ENCODE data around the gene CMTM5. TPM values are rescaled to one million over a fixed set of nuclear protein-coding genes. Genes with fewer than 3 reads are reported as not detected.
A peak's percentile ranks its signal among the peaks of the same experiment; 100 is the strongest.

Gene CMTM5
- total RNA-seq, 4 donors from 2014 or later: 1.5 TPM; not detected in 3

GRCh38 chr14:23353433-23353780, 23.4 kb upstream of the CMTM5 start:
- no peaks in the 10 kb centered on the region for H3K27me3 ChIP-seq

GRCh38 chr14:23354990-23355389, 21.9 kb upstream of the CMTM5 start:
- 85 to 89% methylated on average over 6 of the region's 6 CpGs for WGBS, 2 donors
- no peak overlapping the region for H3K27ac ChIP-seq

More at GRCh38 chr14:23353433-23353780, 23.4 kb upstream of the CMTM5 start:
- intact Hi-C loops (cut with DNase I): no loop called here
- H3K9me3 ChIP-seq: no peaks in the 10 kb centered on the region
- 71 to 77% methylated on average over 5 of the region's 5 CpGs for WGBS, 2 donors
- H3K4me3 ChIP-seq (replicated peaks in 1 of 3): no peak overlapping the region
- H3K36me3 ChIP-seq: no peaks in the 10 kb centered on the region
- H3K27ac ChIP-seq: peak overlapping the region in 1 of 3 donors; percentile 21
- H3K4me1 ChIP-seq: peaks cover 0 to 12% of the 10 kb centered on the region in 2 donors
- TF ChIP-seq POLR2A (IDR thresholded peaks at IDR 0.05): no peak
- no peak for DNase-seq

GRCh38 chr14:23355871-23356435, 20.9 kb upstream of the CMTM5 start:
- intact Hi-C loops (cut with DNase I): no loop called here
- Histone ChIP-seq H3K9me3 (no peaks in the 10 kb centered on the region), H3K36me3 (no peaks in the 10 kb centered on the region), H3K4me1 (peaks cover 0 to 12% of the 10 kb centered on the region in 2 donors), H3K27ac (no peak overlapping the region), H3K27me3 (no peaks in the 10 kb centered on the region), H3K4me3 (replicated peaks in 1 of 3) (no peak overlapping the region)
- TF ChIP-seq CTCF (IDR thresholded peaks at IDR 0.05) (no peak), POLR2A (IDR thresholded peaks at IDR 0.05) (no peak)
- no peak for DNase-seq
- 87 to 90% methylated on average over 6 of the region's 6 CpGs for WGBS, 2 donors

More at GRCh38 chr14:23354990-23355389, 21.9 kb upstream of the CMTM5 start:
- DNase-seq: no peak
- intact Hi-C loops (cut with DNase I): no loop called here
- TF ChIP-seq CTCF (IDR thresholded peaks at IDR 0.05): no peak
- TF ChIP-seq POLR2A (IDR thresholded peaks at IDR 0.05): no peak
- H3K4me1 ChIP-seq: peaks cover 0 to 12% of the 10 kb centered on the region in 2 donors
- H3K4me3 ChIP-seq (replicated peaks in 1 of 3): no peak overlapping the region
- no peaks in the 10 kb centered on the region for H3K9me3 ChIP-seq
- no peaks in the 10 kb centered on the region for H3K36me3 ChIP-seq
- no peaks in the 10 kb centered on the region for H3K27me3 ChIP-seq

GRCh38 chr14:23356662-23357061, 20.2 kb upstream of the CMTM5 start:
- TF ChIP-seq POLR2A (IDR thresholded peaks at IDR 0.05) (no peak), CTCF (IDR thresholded peaks at IDR 0.05) (no peak)
- no peak overlapping the region for H3K4me3 ChIP-seq (replicated peaks in 1 of 3)
- peaks cover 0 to 10% of the 10 kb centered on the region in 2 donors for H3K4me1 ChIP-seq
- no peak overlapping the region for H3K27ac ChIP-seq
- no peaks in the 10 kb centered on the region for H3K36me3 ChIP-seq
- H3K9me3 ChIP-seq: no peaks in the 10 kb centered on the region
- DNase-seq: no peak
- H3K27me3 ChIP-seq: no peaks in the 10 kb centered on the region
- intact Hi-C loops (cut with DNase I): no loop called here
- 91 to 96% methylated on average over 4 of the region's 4 CpGs for WGBS, 2 donors

GRCh38 chr14:23357261-23357660, 19.6 kb upstream of the CMTM5 start:
- Histone ChIP-seq H3K27ac (no peak overlapping the region), H3K27me3 (no peaks in the 10 kb centered on the region), H3K9me3 (no peaks in the 10 kb centered on the region), H3K36me3 (no peaks in the 10 kb centered on the region), H3K4me1 (peaks cover 0 to 6% of the 10 kb centered on the region in 2 donors), H3K4me3 (replicated peaks in 1 of 3) (no peak overlapping the region)
- intact Hi-C loops (cut with DNase I): no loop called here
- TF ChIP-seq POLR2A (IDR thresholded peaks at IDR 0.05) (no peak), CTCF (IDR thresholded peaks at IDR 0.05) (no peak)
- WGBS, 2 donors: 50 to 92% methylated on average over 1 to 6 of the region's 8 CpGs
- DNase-seq: no peak
